Measurements from ENCODE around the gene BPIFB3. TPM values are rescaled to one million over a fixed set of nuclear protein-coding genes. Genes with fewer than 3 reads are reported as not detected.

BPIFB3 gene
- polyA plus RNA-seq, 1 donor (not counting 4 experiments of a cell fraction or from before 2014, with no cell fraction given) = not detected

- dilution Hi-C loops (cut with MboI; ENCODE audit: extremely low pct_ligation_motif_present, low sequenced_read_pairs) = no loop called here
- Histone ChIP-seq H3K27me3 (ENCODE audit: control insufficient read depth, extremely low read depth, insufficient read depth, low read length) (no peaks in the 10 kb centered on the region), H4K20me1 (ENCODE audit: control insufficient read depth, extremely low read depth, insufficient read depth, low read length) (no peaks in the 10 kb centered on the region), H3K4me2 (ENCODE audit: control insufficient read depth, extremely low read depth, insufficient read depth, low read depth, low read length) (no peak overlapping the region), H3K9ac (ENCODE audit: control insufficient read depth, extremely low read depth, insufficient read depth, low read length) (no peak overlapping the region), H3K9me1 (ENCODE audit: control insufficient read depth, extremely low read depth, insufficient read depth, low read length) (no peaks in the 10 kb centered on the region), H3K79me2 (ENCODE audit: control insufficient read depth, insufficient read depth, low read length) (no peaks in the 10 kb centered on the region), H3K36me3 (ENCODE audit: control insufficient read depth in 2 of 2, extremely low read depth in 1 of 2, insufficient read depth in 2 of 2, low read length in 2 of 2) (no peaks in the 10 kb centered on the region), H2AFZ (ENCODE audit: control insufficient read depth, low read length) (no peak overlapping the region), H3K4me1 (ENCODE audit: control insufficient read depth, extremely low read depth, insufficient read depth, low read length) (no peaks in the 10 kb centered on the region), H3K4me3 (ENCODE audit: control insufficient read depth in 2 of 3, extremely low read depth in 1 of 3, insufficient read depth in 2 of 3, low read depth in 1 of 3, low read length in 3 of 3) (no peak overlapping the region), H3K9me3 (ENCODE audit: control insufficient read depth, low read depth, low read length) (no peaks in the 10 kb centered on the region), H3K27ac (ENCODE audit: control insufficient read depth, insufficient read depth, low read length) (no peak overlapping the region)
- FAIRE-seq = no peak
- no peak for TF ChIP-seq EZH2 (IDR thresholded peaks at IDR 0.05; ENCODE audit: low read length)
- TF ChIP-seq, protein P1, sequence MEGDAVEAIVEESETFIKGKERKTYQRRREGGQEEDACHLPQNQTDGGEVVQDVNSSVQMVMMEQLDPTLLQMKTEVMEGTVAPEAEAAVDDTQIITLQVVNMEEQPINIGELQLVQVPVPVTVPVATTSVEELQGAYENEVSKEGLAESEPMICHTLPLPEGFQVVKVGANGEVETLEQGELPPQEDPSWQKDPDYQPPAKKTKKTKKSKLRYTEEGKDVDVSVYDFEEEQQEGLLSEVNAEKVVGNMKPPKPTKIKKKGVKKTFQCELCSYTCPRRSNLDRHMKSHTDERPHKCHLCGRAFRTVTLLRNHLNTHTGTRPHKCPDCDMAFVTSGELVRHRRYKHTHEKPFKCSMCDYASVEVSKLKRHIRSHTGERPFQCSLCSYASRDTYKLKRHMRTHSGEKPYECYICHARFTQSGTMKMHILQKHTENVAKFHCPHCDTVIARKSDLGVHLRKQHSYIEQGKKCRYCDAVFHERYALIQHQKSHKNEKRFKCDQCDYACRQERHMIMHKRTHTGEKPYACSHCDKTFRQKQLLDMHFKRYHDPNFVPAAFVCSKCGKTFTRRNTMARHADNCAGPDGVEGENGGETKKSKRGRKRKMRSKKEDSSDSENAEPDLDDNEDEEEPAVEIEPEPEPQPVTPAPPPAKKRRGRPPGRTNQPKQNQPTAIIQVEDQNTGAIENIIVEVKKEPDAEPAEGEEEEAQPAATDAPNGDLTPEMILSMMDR (optimal IDR thresholded peaks at IDR 0.05 in 1 of 3, IDR thresholded peaks at IDR 0.05 in 1 of 3, conservative IDR thresholded peaks at IDR 0.05 in 1 of 3; ENCODE audit: extremely low read depth in 1 of 3, insufficient read depth in 2 of 3, low read length in 3 of 3) = no peak
- DNase-seq (ENCODE audit: low read depth, low spot score) = no peak
Measured at GRCh38 chr20:33083544-33084340, 30.0 kb downstream of the BPIFB3 start.

- H3K9ac ChIP-seq (ENCODE audit: control insufficient read depth, extremely low read depth, insufficient read depth, low read length) = no peak overlapping the region
- no peaks in the 10 kb centered on the region for H3K27me3 ChIP-seq (ENCODE audit: control insufficient read depth, extremely low read depth, insufficient read depth, low read length)
- no peak overlapping the region for H2AFZ ChIP-seq (ENCODE audit: control insufficient read depth, low read length)
- H3K79me2 ChIP-seq (ENCODE audit: control insufficient read depth, insufficient read depth, low read length) = no peaks in the 10 kb centered on the region
- dilution Hi-C loops (cut with MboI; ENCODE audit: extremely low pct_ligation_motif_present, low sequenced_read_pairs) = no loop called here
- H3K36me3 ChIP-seq (ENCODE audit: control insufficient read depth in 2 of 2, extremely low read depth in 1 of 2, insufficient read depth in 2 of 2, low read length in 2 of 2) = no peaks in the 10 kb centered on the region
- no peak overlapping the region for H3K4me3 ChIP-seq (ENCODE audit: control insufficient read depth in 2 of 3, extremely low read depth in 1 of 3, insufficient read depth in 2 of 3, low read depth in 1 of 3, low read length in 3 of 3)
- no peaks in the 10 kb centered on the region for H3K9me3 ChIP-seq (ENCODE audit: control insufficient read depth, low read depth, low read length)
- FAIRE-seq (no peak), DNase-seq (ENCODE audit: low read depth, low spot score) (no peak)
- TF ChIP-seq EZH2 (IDR thresholded peaks at IDR 0.05; ENCODE audit: low read length) = no peak
- TF ChIP-seq, protein P1 (optimal IDR thresholded peaks at IDR 0.05 in 1 of 3, IDR thresholded peaks at IDR 0.05 in 1 of 3, conservative IDR thresholded peaks at IDR 0.05 in 1 of 3; ENCODE audit: extremely low read depth in 1 of 3, insufficient read depth in 2 of 3, low read length in 3 of 3) = no peak
- H3K4me1 ChIP-seq (ENCODE audit: control insufficient read depth, extremely low read depth, insufficient read depth, low read length) = no peaks in the 10 kb centered on the region
- H3K4me2 ChIP-seq (ENCODE audit: control insufficient read depth, extremely low read depth, insufficient read depth, low read depth, low read length) = no peak overlapping the region
- H4K20me1 ChIP-seq (ENCODE audit: control insufficient read depth, extremely low read depth, insufficient read depth, low read length) = no peaks in the 10 kb centered on the region
- no peaks in the 10 kb centered on the region for H3K9me1 ChIP-seq (ENCODE audit: control insufficient read depth, extremely low read depth, insufficient read depth, low read length)
- H3K27ac ChIP-seq (ENCODE audit: control insufficient read depth, insufficient read depth, low read length) = no peak overlapping the region
Measured at GRCh38 chr20:33084722-33085121, 31.0 kb downstream of the BPIFB3 start.
